Erythroblast (primary cell): Measurements from ENCODE around the gene TAF10.

Source experiments
- GATA1 ChIP-seq: IDR thresholded peaks from 2 replicates; pipeline ENCODE4 v1.6.1; 2011; ENCODE audit warnings: low read depth, mild to moderate bottlenecking, control low read depth, low read length, moderate library complexity
- POLR2A ChIP-seq: IDR thresholded peaks from 2 replicates; pipeline ENCODE4 v1.6.1; 2011; ENCODE audit warnings: mild to moderate bottlenecking, low read length

GRCh38 chr11:6578134-6578533, 33.9 kb downstream of the TAF10 start:
- no peak for TF ChIP-seq POLR2A
- no peak for TF ChIP-seq GATA1
